Kidney glomerular epithelial cell (primary cell): ENCODE results near the gene DBF4B.

ENCODE experiments used
- DNase-seq: peaks from one replicate; lab custom pipeline; 2025; lab: John Stamatoyannopoulos, UW

The DBF4B gene

GRCh38 chr17:44777394-44778348 is 69.2 kb downstream of the DBF4B start:
- DNase-seq: no peak

GRCh38 chr17:44778656-44779210 is 70.3 kb downstream of the DBF4B start:
- DNase-seq: no peak

GRCh38 chr17:44779211-44780025 is 71.0 kb downstream of the DBF4B start:
- DNase-seq: peak; percentile 51

GRCh38 chr17:44780161-44780560 is 71.7 kb downstream of the DBF4B start:
- DNase-seq: no peak

GRCh38 chr17:44780845-44781480 is 72.5 kb downstream of the DBF4B start:
- no peak for DNase-seq

- DNase-seq: no peak
Observed at GRCh38 chr17:44781551-44782325, 73.3 kb downstream of the DBF4B start.

- DNase-seq: no peak
Observed at GRCh38 chr17:44782326-44782850, 73.9 kb downstream of the DBF4B start.

GRCh38 chr17:44785921-44786320 is 77.5 kb downstream of the DBF4B start:
- DNase-seq: no peak

GRCh38 chr17:44786551-44787081 is 78.2 kb downstream of the DBF4B start:
- DNase-seq: no peak

- no peak for DNase-seq
Observed at GRCh38 chr17:44787271-44787940, 78.9 kb downstream of the DBF4B start.

GRCh38 chr17:44788139-44788538 is 79.7 kb downstream of the DBF4B start:
- no peak for DNase-seq

- DNase-seq: no peak
Observed at GRCh38 chr17:44792276-44792675, 83.8 kb downstream of the DBF4B start.

GRCh38 chr17:44793885-44794842 is 85.7 kb downstream of the DBF4B start:
- DNase-seq: no peak

GRCh38 chr17:44794851-44795413 is 86.5 kb downstream of the DBF4B start:
- peak; percentile 78 for DNase-seq

GRCh38 chr17:44795421-44795820 is 87.0 kb downstream of the DBF4B start:
- no peak for DNase-seq

- DNase-seq: no peak
Observed at GRCh38 chr17:44795928-44796327, 87.5 kb downstream of the DBF4B start.

- DNase-seq: no peak
Observed at GRCh38 chr17:44796731-44797130, 88.3 kb downstream of the DBF4B start.

- no peak for DNase-seq
Observed at GRCh38 chr17:44797802-44798201, 89.3 kb downstream of the DBF4B start.

- no peak for DNase-seq
Observed at GRCh38 chr17:44798356-44798755, 89.9 kb downstream of the DBF4B start.
